ENCODE measurements around the gene PPP1R12B. TPM values are rescaled to one million over a fixed set of nuclear protein-coding genes. Genes with fewer than 3 reads are reported as not detected.
"Not testable (repeated sequence)": the region's sequence is repeated elsewhere in the genome, so short reads cannot be mapped to it uniquely, and the experiment has no call there.

PPP1R12B gene
- total RNA-seq, 2 experiments from 2014 or later = 21.9 to 24.2 TPM

- DNase-seq = no peak
- Mint-ChIP-seq H3K27me3 (ENCODE audit: low read depth) (no peaks in the 10 kb centered on the region), H3K4me3 (no peak overlapping the region), H3K4me1 (ENCODE audit: low read depth) (no peaks in the 10 kb centered on the region), H3K9me3 (ENCODE audit: insufficient read depth) (no peaks in the 10 kb centered on the region), H3K27ac (no peak overlapping the region), H3K36me3 (ENCODE audit: low read depth) (no peaks in the 10 kb centered on the region)
- CTCF ChIA-PET = no interaction called here
- POLR2A ChIA-PET = no interaction called here
- ATAC-seq = no peak
Measured at GRCh38 chr1:202597090-202597761, 248.7 kb downstream of the PPP1R12B start.

- Mint-ChIP-seq H3K4me3 (no peak overlapping the region), H3K36me3 (ENCODE audit: low read depth) (no peaks in the 10 kb centered on the region), H3K27ac (no peak overlapping the region), H3K4me1 (ENCODE audit: low read depth) (no peaks in the 10 kb centered on the region), H3K9me3 (ENCODE audit: insufficient read depth) (no peaks in the 10 kb centered on the region), H3K27me3 (ENCODE audit: low read depth) (no peaks in the 10 kb centered on the region)
- peak; percentile 44 for DNase-seq
- no peak for ATAC-seq
- ChIA-PET CTCF (interaction anchor here (0.6 to 1.6 kb wide), 7 partner anchors 10 to 136 kb away, joined by 3 to 6 read pairs (median 3); no protein-coding TSS in a partner anchor), POLR2A (no interaction called here)
Measured at GRCh38 chr1:202599669-202600431, 251.4 kb downstream of the PPP1R12B start.

GRCh38 chr1:202600432-202601041 is 252.0 kb downstream of the PPP1R12B start:
- Mint-ChIP-seq H3K4me1 (ENCODE audit: low read depth) (no peaks in the 10 kb centered on the region), H3K4me3 (no peak overlapping the region), H3K36me3 (ENCODE audit: low read depth) (no peaks in the 10 kb centered on the region), H3K9me3 (ENCODE audit: insufficient read depth) (no peaks in the 10 kb centered on the region), H3K27me3 (ENCODE audit: low read depth) (no peaks in the 10 kb centered on the region), H3K27ac (no peak overlapping the region)
- ChIA-PET POLR2A (no interaction called here), CTCF (interaction anchor here (0.8 to 1.6 kb wide), 6 partner anchors 11 to 137 kb away, joined by 3 to 6 read pairs (median 3); no protein-coding TSS in a partner anchor)
- DNase-seq (no peak), ATAC-seq (no peak)

GRCh38 chr1:202603435-202603834 is 254.9 kb downstream of the PPP1R12B start:
- DNase-seq (no peak), ATAC-seq (no peak)
- CTCF ChIA-PET = no interaction called here
- Mint-ChIP-seq H3K4me1 (ENCODE audit: low read depth) (no peaks in the 10 kb centered on the region), H3K27me3 (ENCODE audit: low read depth) (no peaks in the 10 kb centered on the region), H3K9me3 (ENCODE audit: insufficient read depth) (no peaks in the 10 kb centered on the region), H3K27ac (no peak overlapping the region), H3K4me3 (no peak overlapping the region), H3K36me3 (ENCODE audit: low read depth) (no peaks in the 10 kb centered on the region)
- POLR2A ChIA-PET = no interaction called here

GRCh38 chr1:202605515-202605914 is 257.0 kb downstream of the PPP1R12B start:
- H3K27ac Mint-ChIP-seq = no peak overlapping the region
- H3K4me1 Mint-ChIP-seq (ENCODE audit: low read depth) = no peaks in the 10 kb centered on the region
- no peaks in the 10 kb centered on the region for H3K27me3 Mint-ChIP-seq (ENCODE audit: low read depth)
- H3K9me3 Mint-ChIP-seq (ENCODE audit: insufficient read depth) = no peaks in the 10 kb centered on the region
- H3K4me3 Mint-ChIP-seq = no peak overlapping the region
- no peak for DNase-seq
- no peaks in the 10 kb centered on the region for H3K36me3 Mint-ChIP-seq (ENCODE audit: low read depth)
- ATAC-seq = no peak
- CTCF ChIA-PET = no interaction called here
- POLR2A ChIA-PET = no interaction called here

- H3K4me3 Mint-ChIP-seq; H3K27ac Mint-ChIP-seq; H3K27me3 Mint-ChIP-seq (ENCODE audit: low read depth); H3K9me3 Mint-ChIP-seq (ENCODE audit: insufficient read depth); H3K36me3 Mint-ChIP-seq (ENCODE audit: low read depth); DNase-seq; ATAC-seq; POLR2A ChIA-PET: not testable (repeated sequence)
- H3K4me1 Mint-ChIP-seq (ENCODE audit: low read depth) = peaks cover 28% of the 10 kb centered on the region
- CTCF ChIA-PET = interaction anchor here (0.7 kb wide), 1 partner anchor 15 kb away, joined by 3 read pairs; no protein-coding TSS in a partner anchor
Measured at GRCh38 chr1:202612036-202612435, 263.5 kb downstream of the PPP1R12B start.

- H3K36me3 Mint-ChIP-seq (ENCODE audit: low read depth) = no peaks in the 10 kb centered on the region
- peaks cover 7% of the 10 kb centered on the region for H3K27me3 Mint-ChIP-seq (ENCODE audit: low read depth)
- DNase-seq = no peak
- ATAC-seq = no peak
- no peaks in the 10 kb centered on the region for H3K9me3 Mint-ChIP-seq (ENCODE audit: insufficient read depth)
- H3K4me1 Mint-ChIP-seq (ENCODE audit: low read depth) = peaks cover 34% of the 10 kb centered on the region
- H3K4me3 Mint-ChIP-seq = no peak overlapping the region
- ChIA-PET CTCF (no interaction called here), POLR2A (no interaction called here)
- no peak overlapping the region for H3K27ac Mint-ChIP-seq
Measured at GRCh38 chr1:202613571-202613970, 265.1 kb downstream of the PPP1R12B start.

- Mint-ChIP-seq H3K4me1 (ENCODE audit: low read depth) (peaks cover 38% of the 10 kb centered on the region), H3K27ac (peak overlapping the region; percentile 26), H3K27me3 (ENCODE audit: low read depth) (peaks cover 13% of the 10 kb centered on the region)
- DNase-seq; H3K9me3 Mint-ChIP-seq (ENCODE audit: insufficient read depth); POLR2A ChIA-PET; H3K4me3 Mint-ChIP-seq; H3K36me3 Mint-ChIP-seq (ENCODE audit: low read depth); CTCF ChIA-PET; ATAC-seq: not testable (repeated sequence)
Measured at GRCh38 chr1:202614363-202615207, 266.1 kb downstream of the PPP1R12B start.

- H3K9me3 Mint-ChIP-seq (ENCODE audit: insufficient read depth); CTCF ChIA-PET; DNase-seq; H3K36me3 Mint-ChIP-seq (ENCODE audit: low read depth); POLR2A ChIA-PET; ATAC-seq: not testable (repeated sequence)
- Mint-ChIP-seq H3K27ac (peak overlapping the region; percentile 19), H3K4me1 (ENCODE audit: low read depth) (peaks cover 38% of the 10 kb centered on the region), H3K27me3 (ENCODE audit: low read depth) (peaks cover 16% of the 10 kb centered on the region), H3K4me3 (peak overlapping the region; percentile 21)
Measured at GRCh38 chr1:202615208-202615500, 266.7 kb downstream of the PPP1R12B start.

- ChIA-PET CTCF (interaction anchor here (1.3 kb wide), 1 partner anchor 30 kb away, joined by 3 read pairs; no protein-coding TSS in a partner anchor), POLR2A (no interaction called here)
- peak overlapping the region; percentile 21 for H3K4me3 Mint-ChIP-seq
- no peaks in the 10 kb centered on the region for H3K36me3 Mint-ChIP-seq (ENCODE audit: low read depth)
- H3K27me3 Mint-ChIP-seq (ENCODE audit: low read depth) = peaks cover 21% of the 10 kb centered on the region
- peaks cover 38% of the 10 kb centered on the region for H3K4me1 Mint-ChIP-seq (ENCODE audit: low read depth)
- peak overlapping the region; percentile 19 for H3K27ac Mint-ChIP-seq
- DNase-seq (peak; percentile 52), ATAC-seq (peak; percentile 65)
- H3K9me3 Mint-ChIP-seq (ENCODE audit: insufficient read depth) = no peaks in the 10 kb centered on the region
Measured at GRCh38 chr1:202615501-202616354, 267.2 kb downstream of the PPP1R12B start.

- CTCF ChIA-PET = interaction anchor here (1.3 kb wide), 1 partner anchor 31 kb away, joined by 3 read pairs; no protein-coding TSS in a partner anchor
- H3K36me3 Mint-ChIP-seq (ENCODE audit: low read depth) = no peaks in the 10 kb centered on the region
- ATAC-seq (no peak), DNase-seq (no peak)
- H3K27me3 Mint-ChIP-seq (ENCODE audit: low read depth) = peaks cover 26% of the 10 kb centered on the region
- peaks cover 38% of the 10 kb centered on the region for H3K4me1 Mint-ChIP-seq (ENCODE audit: low read depth)
- peak overlapping the region; percentile 19 for H3K27ac Mint-ChIP-seq
- H3K4me3 Mint-ChIP-seq = no peak overlapping the region
- H3K9me3 Mint-ChIP-seq (ENCODE audit: insufficient read depth) = no peaks in the 10 kb centered on the region
- POLR2A ChIA-PET = no interaction called here
Measured at GRCh38 chr1:202616355-202616915, 267.9 kb downstream of the PPP1R12B start.

Data from activated CD8-positive, alpha-beta T cell treated with anti-CD3 and anti-CD28 coated beads, Interleukin-2, amount 10 ng/mL, durations not matched to agents 7 days and 5 days (primary cell).